Mesenchymal stem cell (in vitro differentiated cells and primary cell): ENCODE data around the gene KIF20B.

ENCODE experiments used
- DNase-seq: peaks from one replicate; pipeline ENCODE4 v3.0.0-alpha.2; 2013
- H2AFZ ChIP-seq: one replicate; pipeline ENCODE4 v1.6.1; 2013; ENCODE audit warnings: low read depth, mild to moderate bottlenecking, control low read depth, inconsistent platforms, low read length, moderate library complexity
- H2AK5ac ChIP-seq: 2 replicates; pipeline ENCODE4 v1.6.1; 2013; ENCODE audit warnings: low read length, moderate library complexity, mild to moderate bottlenecking, inconsistent platforms; ENCODE audit not compliant: severe bottlenecking
- H2BK120ac ChIP-seq: one replicate; pipeline ENCODE4 v1.6.1; 2013; ENCODE audit warnings: low read depth, mild to moderate bottlenecking, inconsistent platforms, low read length, moderate library complexity
- H2BK12ac ChIP-seq, 2 experiments: one replicate each; pipeline ENCODE4 v1.6.1; 2013; ENCODE audit warnings: inconsistent platforms in 2 of 2, low read length in 2 of 2, mild to moderate bottlenecking in 2 of 2, moderate library complexity in 2 of 2, control low read depth in 1 of 2
- H2BK15ac ChIP-seq: one replicate; pipeline ENCODE4 v1.6.1; 2013; ENCODE audit warnings: mild to moderate bottlenecking, low read depth, inconsistent platforms; ENCODE audit not compliant: poor library complexity, severe bottlenecking
- H2BK5ac ChIP-seq: 2 replicates; pipeline ENCODE4 v1.6.1; 2013; ENCODE audit warnings: low read depth, mild to moderate bottlenecking, low read length, control low read depth, inconsistent platforms; ENCODE audit not compliant: poor library complexity, severe bottlenecking
- H3K14ac ChIP-seq, 2 experiments: one replicate each; pipeline ENCODE4 v1.6.1; 2013; ENCODE audit warnings: inconsistent platforms in 2 of 2, low read length in 2 of 2, control low read depth in 1 of 2, mild to moderate bottlenecking in 1 of 2, moderate library complexity in 1 of 2
- H3K18ac ChIP-seq, 2 experiments: one replicate each; pipeline ENCODE4 v1.6.1; 2013; ENCODE audit warnings: inconsistent platforms in 2 of 2, low read length in 2 of 2, control low read depth in 1 of 2, low read depth in 1 of 2, mild to moderate bottlenecking in 1 of 2
- H3K23ac ChIP-seq, 2 experiments: one replicate each; pipeline ENCODE4 v1.6.1; 2013; ENCODE audit warnings: inconsistent platforms in 2 of 2, low read length in 2 of 2, mild to moderate bottlenecking in 2 of 2, moderate library complexity in 2 of 2, control low read depth in 1 of 2
- H3K27ac ChIP-seq: 2 replicates; pipeline ENCODE4 v1.5.1; 2013; ENCODE audit warnings: mild to moderate bottlenecking, moderate library complexity, low read length, control low read depth, inconsistent platforms; ENCODE audit not compliant: poor library complexity, severe bottlenecking
- H3K27me3 ChIP-seq, 2 experiments: 2 replicates each; pipeline versions ENCODE4 v1.6.1 to v1.7.0; 2013; ENCODE audit warnings: low read length in 2 of 2, mild to moderate bottlenecking in 2 of 2, moderate library complexity in 2 of 2, control low read depth in 1 of 2, inconsistent platforms in 1 of 2; ENCODE audit not compliant: control insufficient read depth in 1 of 2, insufficient read depth in 1 of 2
- H3K36me3 ChIP-seq, 2 experiments: 2 replicates each; pipeline versions ENCODE4 v1.6.1 to v1.7.0; 2013; ENCODE audit warnings: low read length in 2 of 2, control low read depth in 1 of 2, inconsistent platforms in 1 of 2, low read depth in 1 of 2, mild to moderate bottlenecking in 1 of 2; ENCODE audit not compliant: insufficient read depth in 2 of 2, control insufficient read depth in 1 of 2
- H3K4ac ChIP-seq, 2 experiments: one replicate each; pipeline ENCODE4 v1.6.1; 2013; ENCODE audit warnings: inconsistent platforms in 2 of 2, low read length in 2 of 2, mild to moderate bottlenecking in 2 of 2, moderate library complexity in 2 of 2, control low read depth in 1 of 2, low read depth in 1 of 2
- H3K4me1 ChIP-seq: 2 replicates; pipeline ENCODE4 v1.6.1; 2013; ENCODE audit warnings: low read depth, low read length, control low read depth; ENCODE audit not compliant: control insufficient read depth, insufficient read depth
- H3K4me2 ChIP-seq: 2 replicates; pipeline ENCODE4 v1.6.1; 2013; ENCODE audit warnings: low read length, mild to moderate bottlenecking, inconsistent platforms; ENCODE audit not compliant: poor library complexity, severe bottlenecking
- H3K4me3 ChIP-seq, 2 experiments: 2 replicates each; pipeline versions ENCODE4 v1.5.1 to v1.7.0; 2013; ENCODE audit warnings: low read length in 2 of 2, mild to moderate bottlenecking in 2 of 2, control low read depth in 1 of 2, low read depth in 1 of 2; ENCODE audit not compliant: insufficient read depth in 1 of 2
- H3K79me1 ChIP-seq: replicated peaks from 2 replicates; pipeline ENCODE4 v1.6.1; 2013; ENCODE audit warnings: mild to moderate bottlenecking, control low read depth, low read length, inconsistent platforms; ENCODE audit not compliant: poor library complexity, severe bottlenecking
- H3K9ac ChIP-seq: 2 replicates; pipeline ENCODE4 v1.7.0; 2013; ENCODE audit warnings: mild to moderate bottlenecking, low read length, moderate library complexity
- H3K9me3 ChIP-seq: 2 replicates; pipeline ENCODE4 v1.7.0; 2013; ENCODE audit warnings: mild to moderate bottlenecking, low read length; ENCODE audit not compliant: control insufficient read depth
- H4K8ac ChIP-seq: one replicate; pipeline ENCODE4 v1.6.1; 2013; ENCODE audit warnings: inconsistent platforms, mild to moderate bottlenecking, low read length, moderate library complexity
- H4K91ac ChIP-seq: one replicate; pipeline ENCODE4 v1.6.1; 2013; ENCODE audit warnings: mild to moderate bottlenecking, low read length, inconsistent platforms
- WGBS: methylation state at CpG from one replicate; pipeline ENCODE4 v1.1.7; 2013; ENCODE audit warnings: mixed read lengths; 5-methylcytosine and 5-hydroxymethylcytosine counted together

The KIF20B gene

DNA sequence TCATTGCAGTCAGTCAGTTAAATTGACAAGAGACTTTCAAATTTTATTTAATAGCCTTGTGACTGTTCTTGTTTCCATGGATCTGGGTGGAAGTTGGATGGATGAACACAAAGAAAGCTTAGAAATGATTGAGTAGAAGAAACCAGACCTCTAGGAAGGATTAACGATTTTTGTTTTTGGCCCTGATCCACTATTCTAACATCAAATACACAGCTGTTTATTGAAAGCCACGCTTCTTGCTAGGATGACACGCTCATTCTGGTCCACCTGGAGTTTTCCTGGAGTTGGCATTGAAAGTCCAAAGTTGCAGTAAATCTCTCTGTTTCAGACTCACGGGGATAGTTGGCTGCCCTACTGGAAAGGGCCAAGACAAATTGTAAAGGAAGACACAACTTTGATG, 108.4 kb downstream of the KIF20B start:
- H3K14ac ChIP-seq: no peak overlapping the region
- H3K27me3 ChIP-seq: peaks cover 5 to 37% of the 10 kb centered on the region in 2 experiments
- H3K79me1 ChIP-seq: no peaks in the 10 kb centered on the region
- H3K4me1 ChIP-seq: no peaks in the 10 kb centered on the region
- 78% methylated on average over 4 of the region's 4 CpGs for WGBS
- no peak overlapping the region for H3K23ac ChIP-seq
- H3K27ac ChIP-seq: no peak overlapping the region
- no peak for DNase-seq
- no peak overlapping the region for H2BK5ac ChIP-seq
- H3K18ac ChIP-seq: no peak overlapping the region
- H2BK120ac ChIP-seq: no peak overlapping the region
- no peak overlapping the region for H4K91ac ChIP-seq
- H2BK15ac ChIP-seq: no peak overlapping the region
- no peak overlapping the region for H3K4me2 ChIP-seq
- no peak overlapping the region for H2AK5ac ChIP-seq
- no peak overlapping the region for H2AFZ ChIP-seq
- no peak overlapping the region for H3K4me3 ChIP-seq
- H3K4ac ChIP-seq: no peak overlapping the region
- no peak overlapping the region for H2BK12ac ChIP-seq
- no peaks in the 10 kb centered on the region for H3K9me3 ChIP-seq
- H3K36me3 ChIP-seq: no peaks in the 10 kb centered on the region
- H4K8ac ChIP-seq: no peak overlapping the region
- H3K9ac ChIP-seq: no peak overlapping the region

- no peaks in the 10 kb centered on the region for H3K79me1 ChIP-seq
- no peak overlapping the region for H2AK5ac ChIP-seq
- no peak overlapping the region for H4K8ac ChIP-seq
- H3K4me3 ChIP-seq: no peak overlapping the region
- H3K4me2 ChIP-seq: no peak overlapping the region
- H3K27me3 ChIP-seq: peaks cover 5 to 36% of the 10 kb centered on the region in 2 experiments
- H3K18ac ChIP-seq: no peak overlapping the region
- H3K23ac ChIP-seq: no peak overlapping the region
- H4K91ac ChIP-seq: no peak overlapping the region
- H3K9me3 ChIP-seq: no peaks in the 10 kb centered on the region
- H3K4me1 ChIP-seq: no peaks in the 10 kb centered on the region
- no peak overlapping the region for H2BK120ac ChIP-seq
- no peak overlapping the region for H3K27ac ChIP-seq
- H3K9ac ChIP-seq: no peak overlapping the region
- H2BK5ac ChIP-seq: no peak overlapping the region
- H3K36me3 ChIP-seq: no peaks in the 10 kb centered on the region
- no peak overlapping the region for H3K14ac ChIP-seq
- no peak overlapping the region for H2AFZ ChIP-seq
- no peak overlapping the region for H3K4ac ChIP-seq
- H2BK12ac ChIP-seq: no peak overlapping the region
- WGBS: 93% methylated on average over 3 of the region's 4 CpGs
- no peak overlapping the region for H2BK15ac ChIP-seq
- no peak for DNase-seq
Observed at GRCh38 chr10:89810908-89811525, 109.6 kb downstream of the KIF20B start.

DNA sequence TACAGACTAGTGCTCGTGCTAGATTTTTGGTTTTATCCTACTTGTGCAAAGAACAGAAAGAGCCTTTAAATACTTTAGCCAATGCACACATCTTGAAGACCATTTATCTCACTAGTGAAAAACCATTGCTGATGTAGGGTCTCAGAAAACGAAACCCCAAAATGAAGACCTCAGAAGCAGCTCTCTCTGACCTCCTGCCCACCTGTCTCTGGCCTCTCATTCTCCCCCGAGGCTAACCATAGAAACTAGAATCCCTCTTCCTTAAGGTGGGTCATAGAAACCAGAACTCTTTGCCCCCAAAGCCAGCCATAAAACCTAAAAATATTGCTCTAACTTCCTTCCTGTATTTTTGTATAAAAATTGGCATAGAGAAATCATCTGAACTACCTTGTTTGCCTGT, 112.2 kb downstream of the KIF20B start:
- H3K4me2 ChIP-seq: no peak overlapping the region
- no peak overlapping the region for H4K8ac ChIP-seq
- no peak for DNase-seq
- WGBS: 72% methylated on average over 3 of the region's 3 CpGs
- no peaks in the 10 kb centered on the region for H3K36me3 ChIP-seq
- H3K23ac ChIP-seq: no peak overlapping the region
- H3K27ac ChIP-seq: no peak overlapping the region
- no peak overlapping the region for H2BK120ac ChIP-seq
- no peak overlapping the region for H3K18ac ChIP-seq
- H3K27me3 ChIP-seq: peaks cover 5 to 25% of the 10 kb centered on the region in 2 experiments
- no peak overlapping the region for H3K4ac ChIP-seq
- H3K14ac ChIP-seq: no peak overlapping the region
- H2BK15ac ChIP-seq: no peak overlapping the region
- no peak overlapping the region for H4K91ac ChIP-seq
- no peak overlapping the region for H2BK12ac ChIP-seq
- H2AK5ac ChIP-seq: no peak overlapping the region
- H3K4me3 ChIP-seq: no peak overlapping the region
- H2AFZ ChIP-seq: no peak overlapping the region
- no peaks in the 10 kb centered on the region for H3K79me1 ChIP-seq
- H3K9me3 ChIP-seq: no peaks in the 10 kb centered on the region
- H2BK5ac ChIP-seq: no peak overlapping the region
- H3K9ac ChIP-seq: no peak overlapping the region
- H3K4me1 ChIP-seq: no peaks in the 10 kb centered on the region

- Histone ChIP-seq H3K27me3 (peaks cover 0 to 18% of the 10 kb centered on the region in 2 experiments), H3K9ac (no peak overlapping the region), H3K9me3 (no peaks in the 10 kb centered on the region), H3K4ac (no peak overlapping the region), H3K4me2 (no peak overlapping the region), H4K91ac (no peak overlapping the region), H3K79me1 (no peaks in the 10 kb centered on the region), H3K27ac (no peak overlapping the region), H2BK5ac (no peak overlapping the region), H2BK120ac (no peak overlapping the region), H3K4me3 (no peak overlapping the region), H4K8ac (no peak overlapping the region), H2BK12ac (no peak overlapping the region), H3K36me3 (no peaks in the 10 kb centered on the region), H3K14ac (no peak overlapping the region), H3K18ac (no peak overlapping the region), H2AK5ac (no peak overlapping the region), H3K23ac (no peak overlapping the region), H3K4me1 (no peaks in the 10 kb centered on the region), H2BK15ac (no peak overlapping the region), H2AFZ (no peak overlapping the region)
- 40% methylated on average over 1 of the region's 1 CpG for WGBS
- no peak for DNase-seq
Observed at GRCh38 chr10:89814278-89814677, 112.9 kb downstream of the KIF20B start.
